Keratinocyte (primary cell): ENCODE data around the gene MINDY1. TPM values are rescaled to one million over a fixed set of nuclear protein-coding genes. Genes with fewer than 3 reads are reported as not detected.

ENCODE experiments used
- DNase-seq: peaks from one replicate; pipeline ENCODE4 v3.0.0-alpha.2; 2011; ENCODE audit warnings: low read depth, missing footprints, low spot score
- FAIRE-seq: peaks from 2 replicates; lab custom pipeline; 2011; peaks lifted over from hg19 to GRCh38; lab: Jason Lieb, UNC
- H2AFZ ChIP-seq: 2 replicates; pipeline ENCODE4 v1.6.0; 2012; ENCODE audit warnings: low read length, control low read depth, inconsistent platforms; ENCODE audit not compliant: control insufficient read depth
- H3K27ac ChIP-seq: 2 replicates; pipeline ENCODE4 v1.5.1; 2011; ENCODE audit warnings: low read length; ENCODE audit not compliant: control insufficient read depth, insufficient read depth
- H3K27me3 ChIP-seq: 3 replicates; pipeline ENCODE4 v1.6.0; 2011; ENCODE audit warnings: low read length; ENCODE audit not compliant: control insufficient read depth, insufficient read depth; ENCODE audit errors: extremely low read depth
- H3K36me3 ChIP-seq, 2 experiments: 2 replicates in 1 of 2; 3 replicates in 1 of 2; pipeline ENCODE4 v1.5.1; 2011; ENCODE audit warnings: low read length in 2 of 2, mild to moderate bottlenecking in 1 of 2; ENCODE audit not compliant: control insufficient read depth in 2 of 2, insufficient read depth in 2 of 2; ENCODE audit errors: extremely low read depth in 1 of 2
- H3K4me1 ChIP-seq: 3 replicates; pipeline ENCODE4 v1.5.1; 2011; ENCODE audit warnings: low read length; ENCODE audit not compliant: control insufficient read depth, insufficient read depth; ENCODE audit errors: extremely low read depth
- H3K4me2 ChIP-seq: 3 replicates; pipeline ENCODE4 v1.6.0; 2011; ENCODE audit warnings: low read depth, low read length; ENCODE audit not compliant: control insufficient read depth, insufficient read depth; ENCODE audit errors: extremely low read depth
- H3K4me3 ChIP-seq, 3 experiments: fragments of 200-600 bp in 1 of 3; sonication (generic) in 1 of 3; 2 replicates in 2 of 3; 3 replicates in 1 of 3; pipeline ENCODE4 v1.5.1; 2011 to 2016; ENCODE audit warnings: low read length in 3 of 3, mild to moderate bottlenecking in 3 of 3, control low read depth in 2 of 3, inconsistent platforms in 1 of 3, low read depth in 1 of 3, mixed read lengths in 1 of 3, mixed run types in 1 of 3, moderate library complexity in 1 of 3; ENCODE audit not compliant: control insufficient read depth in 2 of 3, insufficient read depth in 2 of 3; ENCODE audit errors: extremely low read depth in 1 of 3
- H3K79me2 ChIP-seq: 2 replicates; pipeline ENCODE4 v1.6.0; 2012; ENCODE audit warnings: low read length; ENCODE audit not compliant: control insufficient read depth, insufficient read depth
- H3K9ac ChIP-seq: 3 replicates; pipeline ENCODE4 v1.6.0; 2011; ENCODE audit warnings: low read length; ENCODE audit not compliant: control insufficient read depth, insufficient read depth; ENCODE audit errors: extremely low read depth
- H3K9me1 ChIP-seq: 3 replicates; pipeline ENCODE4 v1.6.0; 2011; ENCODE audit warnings: low read length; ENCODE audit not compliant: control insufficient read depth, insufficient read depth; ENCODE audit errors: extremely low read depth
- H3K9me3 ChIP-seq: 2 replicates; pipeline ENCODE4 v1.5.1; 2012; ENCODE audit warnings: low read depth, low read length; ENCODE audit not compliant: control insufficient read depth
- H4K20me1 ChIP-seq: 3 replicates; pipeline ENCODE4 v1.6.0; 2011; ENCODE audit warnings: low read length; ENCODE audit not compliant: control insufficient read depth, insufficient read depth; ENCODE audit errors: extremely low read depth
- CTCF ChIP-seq, 3 experiments: IDR thresholded peaks in 1 of 3; conservative IDR thresholded peaks in 1 of 3; optimal IDR thresholded peaks in 1 of 3; 2 replicates in 2 of 3; 3 replicates in 1 of 3; pipeline versions ENCODE3 to v1.5.1; 2011; ENCODE audit warnings: low read length in 3 of 3, mild to moderate bottlenecking in 3 of 3, moderate library complexity in 2 of 3, control low read depth in 1 of 3, inconsistent platforms in 1 of 3; ENCODE audit not compliant: insufficient read depth in 2 of 3; ENCODE audit errors: extremely low read depth in 1 of 3
- EZH2 ChIP-seq: IDR thresholded peaks from one replicate; pipeline ENCODE4 v1.6.1; 2012; ENCODE audit warnings: inconsistent platforms, mild to moderate bottlenecking, low read length, moderate library complexity
- dilution Hi-C: fragments of 300-500 bp; cut with MboI; formaldehyde crosslinking; loops from one replicate; pipeline ENCODE4 v1.7.0; 2020; ENCODE audit warnings: low sequenced_read_pairs; ENCODE audit not compliant: extremely low pct_ligation_motif_present
- polyA plus RNA-seq, 5 experiments: library from polyadenylated mRNA; depleted of rRNA in 3 of 5; stranded (reverse) in 3 of 5; stranded (forward) in 1 of 5; unstranded in 1 of 5; fragments of >200 nt; gene quantifications; 1 replicate in 1 of 5; 2 replicates in 3 of 5; 3 replicates in 1 of 5; pipeline versions ENCODE4 v1.2.1 to v1.2.3, GENCODE V29; 2011 to 2012; ENCODE audit warnings: missing spikeins in 2 of 5, low read depth in 1 of 5, low replicate concordance in 1 of 5

Gene MINDY1
- polyA plus RNA-seq, 1 donor (not counting 4 experiments of a cell fraction or from before 2014, with no cell fraction given) = 11.2 TPM

DNA sequence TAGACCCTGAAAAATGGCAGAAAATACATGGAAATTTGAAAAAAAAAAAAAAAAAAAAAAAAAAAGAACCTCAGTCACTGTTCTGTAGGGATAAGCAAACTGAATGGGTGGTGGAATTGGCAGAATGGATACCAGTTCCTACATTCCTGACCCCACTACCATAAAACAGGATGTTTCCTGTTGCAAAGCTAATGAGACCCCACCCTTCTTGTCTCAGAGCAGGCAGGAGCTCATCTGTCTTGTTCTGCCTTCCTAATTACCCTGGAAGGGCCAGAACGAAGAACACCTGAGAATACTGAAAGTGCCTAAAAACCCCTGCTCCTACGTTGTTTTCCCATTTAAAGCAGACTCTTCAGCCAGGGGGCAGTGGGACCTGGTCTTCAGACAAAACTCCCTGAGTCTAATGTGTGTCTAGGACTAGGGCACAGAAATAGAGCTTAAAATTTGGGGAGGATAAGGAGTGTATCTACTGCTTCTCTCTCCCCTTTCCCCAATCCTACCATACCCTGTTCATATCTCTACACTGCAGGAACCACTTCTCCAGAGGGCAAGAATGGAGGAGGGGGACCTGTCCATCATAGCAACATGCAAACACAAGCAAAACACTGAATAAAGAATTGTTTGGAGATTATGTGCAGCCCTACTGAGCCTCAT lies 44.8 kb upstream of the MINDY1 start:
- peaks cover 33% of the 10 kb centered on the region for H3K4me1 ChIP-seq
- FAIRE-seq (no peak), DNase-seq (no peak)
- dilution Hi-C loops = no loop called here
- no peak overlapping the region for H3K9ac ChIP-seq
- H3K4me2 ChIP-seq = no peak overlapping the region
- peaks cover 12% of the 10 kb centered on the region for H4K20me1 ChIP-seq
- H2AFZ ChIP-seq = no peak overlapping the region
- H3K4me3 ChIP-seq = no peak overlapping the region
- no peaks in the 10 kb centered on the region for H3K27me3 ChIP-seq
- no peak overlapping the region for H3K27ac ChIP-seq
- peaks cover 18% of the 10 kb centered on the region for H3K79me2 ChIP-seq
- H3K9me1 ChIP-seq = peaks cover 9% of the 10 kb centered on the region
- H3K36me3 ChIP-seq = peaks cover 40 to 49% of the 10 kb centered on the region in 2 experiments
- no peak for TF ChIP-seq CTCF (optimal IDR thresholded peaks at IDR 0.05 in 1 of 3, IDR thresholded peaks at IDR 0.05 in 1 of 3, conservative IDR thresholded peaks at IDR 0.05 in 1 of 3; ENCODE audit: extremely low read depth in 1 of 3, insufficient read depth in 2 of 3, low read length in 3 of 3)
- TF ChIP-seq EZH2 = no peak
- no peaks in the 10 kb centered on the region for H3K9me3 ChIP-seq

DNA sequence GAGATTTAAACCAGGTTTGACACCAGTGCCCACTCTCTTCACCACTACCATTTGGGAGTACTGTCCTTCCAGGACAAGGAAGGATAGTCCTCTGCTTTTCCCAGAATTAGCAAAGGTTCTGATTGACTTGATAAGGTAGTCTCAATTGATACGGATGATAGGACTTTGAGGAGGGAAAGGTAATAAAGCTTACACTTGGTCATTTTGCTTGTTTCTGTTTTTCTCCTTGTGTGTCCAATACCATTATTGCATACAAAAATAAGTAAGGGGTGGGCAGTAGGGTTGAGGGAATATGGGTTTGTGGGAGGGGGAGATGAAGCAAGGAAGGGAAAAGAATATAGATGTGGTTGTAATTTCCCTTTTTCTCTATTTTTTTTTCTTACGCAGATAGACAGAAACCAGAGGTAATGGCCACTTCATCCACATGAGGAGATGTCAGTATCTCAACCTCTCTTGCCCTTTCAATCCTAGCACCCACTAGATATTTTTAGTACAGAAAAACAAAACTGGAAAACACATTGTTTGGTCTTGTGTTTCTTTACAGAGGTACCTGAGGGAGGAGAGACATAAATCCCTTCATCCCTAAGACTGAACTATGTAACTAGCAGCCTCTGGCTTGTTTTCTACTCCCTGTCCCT lies 43.5 kb upstream of the MINDY1 start:
- Histone ChIP-seq H3K4me1 (peaks cover 20% of the 10 kb centered on the region), H3K27ac (no peak overlapping the region), H3K79me2 (peaks cover 5% of the 10 kb centered on the region), H3K27me3 (no peaks in the 10 kb centered on the region), H3K9ac (no peak overlapping the region), H3K4me3 (no peak overlapping the region), H3K9me3 (no peaks in the 10 kb centered on the region), H4K20me1 (peaks cover 2% of the 10 kb centered on the region), H3K9me1 (peaks cover 3% of the 10 kb centered on the region), H3K4me2 (no peak overlapping the region), H2AFZ (no peak overlapping the region), H3K36me3 (peaks cover 28 to 36% of the 10 kb centered on the region in 2 experiments)
- FAIRE-seq (no peak), DNase-seq (no peak)
- TF ChIP-seq CTCF (optimal IDR thresholded peaks at IDR 0.05 in 1 of 3, IDR thresholded peaks at IDR 0.05 in 1 of 3, conservative IDR thresholded peaks at IDR 0.05 in 1 of 3; ENCODE audit: extremely low read depth in 1 of 3, insufficient read depth in 2 of 3, low read length in 3 of 3) = no peak
- TF ChIP-seq EZH2 = no peak
- dilution Hi-C loops = no loop called here
